ENCODE results near the gene LYPD1.
"Not testable (repeated sequence)": the region's sequence is repeated elsewhere in the genome, so short reads cannot be mapped to it uniquely, and the experiment has no call there.

Gene LYPD1

GRCh38 chr2:132669908-132670495 is at the start of gene LYPD1:
LYPD1 (minus strand) TSS chr2:132670205; CDS start chr2:132669932, 273 bp downstream.
- no peak for DNase-seq (ENCODE audit: low read depth)

GRCh38 chr2:132719480-132719879 is 49.5 kb upstream of the LYPD1 start:
- DNase-seq (ENCODE audit: low read depth): no peak

- DNase-seq (ENCODE audit: low read depth): no peak
Measured at GRCh38 chr2:132716954-132717353, 46.9 kb upstream of the LYPD1 start.

GRCh38 chr2:132715386-132716351 is 45.7 kb upstream of the LYPD1 start:
- DNase-seq (ENCODE audit: low read depth): no peak

GRCh38 chr2:132703396-132703795 is 33.4 kb upstream of the LYPD1 start:
- DNase-seq (ENCODE audit: low read depth): no peak

GRCh38 chr2:132701810-132702209 is 31.8 kb upstream of the LYPD1 start:
- no peak for DNase-seq (ENCODE audit: low read depth)

GRCh38 chr2:132699802-132700201 is 29.8 kb upstream of the LYPD1 start:
- not testable (repeated sequence) for DNase-seq (ENCODE audit: low read depth)

GRCh38 chr2:132698347-132698746 is 28.3 kb upstream of the LYPD1 start:
- DNase-seq (ENCODE audit: low read depth): not testable (repeated sequence)

GRCh38 chr2:132697556-132698205 is 27.7 kb upstream of the LYPD1 start:
- DNase-seq (ENCODE audit: low read depth): no peak

- no peak for DNase-seq (ENCODE audit: low read depth)
Measured at GRCh38 chr2:132692816-132693215, 22.8 kb upstream of the LYPD1 start.

GRCh38 chr2:132691556-132691955 is 21.6 kb upstream of the LYPD1 start:
- no peak for DNase-seq (ENCODE audit: low read depth)

GRCh38 chr2:132690664-132691303 is 20.8 kb upstream of the LYPD1 start:
- no peak for DNase-seq (ENCODE audit: low read depth)

GRCh38 chr2:132681766-132682165 is 11.8 kb upstream of the LYPD1 start:
- DNase-seq (ENCODE audit: low read depth): no peak

GRCh38 chr2:132680544-132680943 is 10.5 kb upstream of the LYPD1 start:
- DNase-seq (ENCODE audit: low read depth): no peak

GRCh38 chr2:132678483-132678882 is 8.5 kb upstream of the LYPD1 start:
- no peak for DNase-seq (ENCODE audit: low read depth)

- no peak for DNase-seq (ENCODE audit: low read depth)
Measured at GRCh38 chr2:132677661-132678060, 7.7 kb upstream of the LYPD1 start.

GRCh38 chr2:132676999-132677398 is 7.0 kb upstream of the LYPD1 start:
- no peak for DNase-seq (ENCODE audit: low read depth)

- DNase-seq (ENCODE audit: low read depth): no peak
Measured at GRCh38 chr2:132671151-132671835, 1.3 kb upstream of the LYPD1 start.

GRCh38 chr2:132670496-132671150 is 618 bp upstream of the LYPD1 start:
- no peak for DNase-seq (ENCODE audit: low read depth)

- no peak for DNase-seq (ENCODE audit: low read depth)
Measured at GRCh38 chr2:132668987-132669907, 758 bp downstream of the LYPD1 start.

All from activated T-cell treated with anti-CD3 and anti-CD28 coated beads for 24 hours (primary cell).